NCI-H446 (cell line): ENCODE measurements around the gene ZNF582.
"Not testable (repeated sequence)": the region's sequence is repeated elsewhere in the genome, so short reads cannot be mapped to it uniquely, and the experiment has no call there.

Source experiments
- DNase-seq, 2 experiments: peaks; one replicate each; lab custom pipeline; 2025; lab: John Stamatoyannopoulos, UW

The ZNF582 gene

GRCh38 chr19:56351208-56351607, 42.1 kb downstream of the ZNF582 start:
- no peak for DNase-seq

- DNase-seq = peak; percentile 1 to 74
These were observed 42.8 kb downstream of the ZNF582 start for GRCh38 chr19:56350416-56351045.

- no peak for DNase-seq
These were observed 45.0 kb downstream of the ZNF582 start for GRCh38 chr19:56348289-56348877.

- no peak for DNase-seq
These were observed 46.1 kb downstream of the ZNF582 start for GRCh38 chr19:56347163-56347778.

GRCh38 chr19:56341948-56342347, 51.4 kb downstream of the ZNF582 start:
- DNase-seq = no peak

- DNase-seq = not testable (repeated sequence)
These were observed 54.3 kb downstream of the ZNF582 start for GRCh38 chr19:56339031-56339430.

GRCh38 chr19:56337077-56337476, 56.3 kb downstream of the ZNF582 start:
- not testable (repeated sequence) for DNase-seq

GRCh38 chr19:56335371-56335770, 58.0 kb downstream of the ZNF582 start:
- not testable (repeated sequence) for DNase-seq

GRCh38 chr19:56333506-56333905, 59.8 kb downstream of the ZNF582 start:
- peak; percentile 13 to 42 for DNase-seq
